H7 (cell line): ENCODE data around the gene COX6B2. TPM values are rescaled to one million over a fixed set of nuclear protein-coding genes. Genes with fewer than 3 reads are reported as not detected.
A peak's percentile ranks its signal among the peaks of the same experiment; 100 is the strongest.

Experiments
- DNase-seq: peaks from one replicate; pipeline ENCODE4 v3.0.0; 2012
- H3K27me3 ChIP-seq: 2 replicates; pipeline ENCODE4 v1.6.0; 2011; ENCODE audit warnings: mild to moderate bottlenecking, low read length; ENCODE audit not compliant: control insufficient read depth, insufficient read depth
- H3K36me3 ChIP-seq: replicated peaks from 2 replicates; pipeline ENCODE4 v1.5.1; 2011; ENCODE audit warnings: low read length; ENCODE audit not compliant: control insufficient read depth, insufficient read depth
- H3K4me3 ChIP-seq: 2 replicates; pipeline ENCODE4 v1.5.1; 2011; ENCODE audit warnings: low read depth, mild to moderate bottlenecking, control low read depth, low read length, moderate library complexity; ENCODE audit not compliant: insufficient read depth
- total RNA-seq: library from RNA; depleted of rRNA; stranded (reverse); fragments of >200 nt; shearing (Covaris generic); gene quantifications from 2 replicates; pipeline ENCODE4 v1.2.3, GENCODE V29; 2014

COX6B2 gene
- total RNA-seq, 1 experiment from 2014 or later: 0.17 TPM

- Histone ChIP-seq H3K36me3 (no peaks in the 10 kb centered on the region), H3K27me3 (peaks cover 41% of the 10 kb centered on the region), H3K4me3 (no peak overlapping the region)
- peak; percentile 82 for DNase-seq
These were observed 18.9 kb upstream of the COX6B2 start for GRCh38 chr19:55373306-55373992.

- Histone ChIP-seq H3K36me3 (no peaks in the 10 kb centered on the region), H3K27me3 (peaks cover 39% of the 10 kb centered on the region), H3K4me3 (no peak overlapping the region)
- DNase-seq: peak; percentile 73
These were observed 18.0 kb upstream of the COX6B2 start for GRCh38 chr19:55372316-55373081.

- H3K27me3 ChIP-seq: peaks cover 36% of the 10 kb centered on the region
- peak within 1 kb of the TSS; percentile 59 for H3K4me3 ChIP-seq
- DNase-seq: no peak
- H3K36me3 ChIP-seq: no peaks in the 10 kb centered on the region
These were observed 15.9 kb upstream of the COX6B2 start, which contains the start of gene IL11 for GRCh38 chr19:55370305-55370988. Gene IL11, minus strand, starts transcription at chr19:55370463. Its CDS starts 153 bp downstream, at chr19:55370310.

GRCh38 chr19:55369653-55370304 lies 15.3 kb upstream of the COX6B2 start:
- peaks cover 36% of the 10 kb centered on the region for H3K27me3 ChIP-seq
- no peaks in the 10 kb centered on the region for H3K36me3 ChIP-seq
- H3K4me3 ChIP-seq: peak overlapping the region; percentile 59
- peak; percentile 99 for DNase-seq

GRCh38 chr19:55368701-55369563 lies 14.4 kb upstream of the COX6B2 start:
- DNase-seq: peak; percentile 92
- H3K27me3 ChIP-seq: peaks cover 36% of the 10 kb centered on the region
- H3K4me3 ChIP-seq: peak overlapping the region; percentile 59
- no peaks in the 10 kb centered on the region for H3K36me3 ChIP-seq

- Histone ChIP-seq H3K27me3 (peaks cover 36% of the 10 kb centered on the region), H3K4me3 (no peak overlapping the region), H3K36me3 (no peaks in the 10 kb centered on the region)
- no peak for DNase-seq
These were observed 13.6 kb upstream of the COX6B2 start for GRCh38 chr19:55368106-55368505.

GRCh38 chr19:55366790-55367189 lies 12.3 kb upstream of the COX6B2 start:
- no peak for DNase-seq
- Histone ChIP-seq H3K4me3 (no peak overlapping the region), H3K27me3 (peaks cover 30% of the 10 kb centered on the region), H3K36me3 (no peaks in the 10 kb centered on the region)

- no peak overlapping the region for H3K4me3 ChIP-seq
- DNase-seq: no peak
- H3K36me3 ChIP-seq: no peaks in the 10 kb centered on the region
- H3K27me3 ChIP-seq: peaks cover 23% of the 10 kb centered on the region
These were observed 11.4 kb upstream of the COX6B2 start for GRCh38 chr19:55365964-55366363.

GRCh38 chr19:55365245-55365644 lies 10.7 kb upstream of the COX6B2 start:
- Histone ChIP-seq H3K36me3 (no peaks in the 10 kb centered on the region), H3K4me3 (no peak overlapping the region), H3K27me3 (peaks cover 18% of the 10 kb centered on the region)
- DNase-seq: no peak

GRCh38 chr19:55362990-55363716 lies 8.6 kb upstream of the COX6B2 start, which contains the start of gene GARIN5B:
Gene GARIN5B, minus strand, starts transcription at chr19:55363260. Its CDS starts 194 bp downstream, at chr19:55363066.
- DNase-seq: peak; percentile 87

GRCh38 chr19:55362174-55362989 lies 7.9 kb upstream of the COX6B2 start:
- peak; percentile 71 for DNase-seq
- Histone ChIP-seq H3K4me3 (no peak overlapping the region), H3K27me3 (peaks cover under 1% of the 10 kb centered on the region; the same call in 1 of the 2 replicates), H3K36me3 (no peaks in the 10 kb centered on the region)

More at GRCh38 chr19:55362990-55363716, 8.6 kb upstream of the COX6B2 start, which contains the start of gene GARIN5B:
- Histone ChIP-seq H3K4me3 (no peak within 1 kb of the TSS), H3K36me3 (no peaks in the 10 kb centered on the region), H3K27me3 (peaks cover 1% of the 10 kb centered on the region; the same call in 1 of the 2 replicates)

- peak; percentile 43 for DNase-seq
- H3K27me3 ChIP-seq: peaks cover 6% of the 10 kb centered on the region
- no peak overlapping the region for H3K4me3 ChIP-seq
- no peaks in the 10 kb centered on the region for H3K36me3 ChIP-seq
These were observed 6.4 kb upstream of the COX6B2 start for GRCh38 chr19:55360902-55361301.
